GM18873 (cell line): ENCODE data around the gene BCL11B.
"Not testable (repeated sequence)": the region's sequence is repeated elsewhere in the genome, so short reads cannot be mapped to it uniquely, and the experiment has no call there.

Source experiments
- ATAC-seq: cut with Tn5 transposase; IDR thresholded peaks from one replicate; pipeline ENCODE4 v1.9.1; 2021; ENCODE audit warnings: mild to moderate bottlenecking, moderate library complexity, moderate number of reproducible peaks; ENCODE audit not compliant: unreplicated experiment, low FRiP score

BCL11B gene

DNA sequence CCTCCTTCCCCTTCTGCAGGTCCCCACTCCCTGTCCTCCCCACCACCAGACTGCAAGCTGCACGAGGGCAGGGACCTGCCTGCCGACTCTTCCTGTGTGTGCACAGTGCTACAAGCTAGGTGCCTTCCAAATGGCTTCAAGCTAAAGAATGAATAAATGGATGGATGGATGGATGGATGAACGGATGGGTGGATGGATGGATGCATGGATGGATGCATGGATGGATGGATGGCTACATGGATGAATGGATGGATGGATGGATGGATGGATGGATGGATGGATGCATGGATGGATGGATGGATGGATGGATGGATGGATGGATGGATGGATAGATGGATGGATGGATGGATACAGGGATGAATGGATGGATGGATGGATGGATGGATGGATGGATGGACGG, 43.2 kb downstream of the BCL11B start:
- ATAC-seq: not testable (repeated sequence)

DNA sequence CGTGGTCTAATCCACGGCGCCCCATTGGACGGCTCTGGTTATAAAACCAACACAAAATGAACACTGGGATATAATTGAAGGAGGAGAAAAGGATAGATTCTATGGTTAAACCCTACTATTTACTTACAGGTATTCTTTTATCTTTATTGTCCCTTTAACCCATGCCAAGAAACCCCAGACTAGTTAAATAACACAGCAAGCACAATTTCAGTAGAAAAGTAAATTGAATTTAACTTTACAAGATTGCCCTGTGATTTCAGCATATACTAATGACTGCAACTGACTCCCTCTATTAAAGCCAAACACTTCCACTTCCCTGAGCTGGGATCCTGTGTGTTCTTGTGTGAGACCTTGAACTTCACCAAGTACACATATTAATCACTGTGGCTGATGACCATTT, 45.3 kb downstream of the BCL11B start:
- no peak for ATAC-seq

DNA sequence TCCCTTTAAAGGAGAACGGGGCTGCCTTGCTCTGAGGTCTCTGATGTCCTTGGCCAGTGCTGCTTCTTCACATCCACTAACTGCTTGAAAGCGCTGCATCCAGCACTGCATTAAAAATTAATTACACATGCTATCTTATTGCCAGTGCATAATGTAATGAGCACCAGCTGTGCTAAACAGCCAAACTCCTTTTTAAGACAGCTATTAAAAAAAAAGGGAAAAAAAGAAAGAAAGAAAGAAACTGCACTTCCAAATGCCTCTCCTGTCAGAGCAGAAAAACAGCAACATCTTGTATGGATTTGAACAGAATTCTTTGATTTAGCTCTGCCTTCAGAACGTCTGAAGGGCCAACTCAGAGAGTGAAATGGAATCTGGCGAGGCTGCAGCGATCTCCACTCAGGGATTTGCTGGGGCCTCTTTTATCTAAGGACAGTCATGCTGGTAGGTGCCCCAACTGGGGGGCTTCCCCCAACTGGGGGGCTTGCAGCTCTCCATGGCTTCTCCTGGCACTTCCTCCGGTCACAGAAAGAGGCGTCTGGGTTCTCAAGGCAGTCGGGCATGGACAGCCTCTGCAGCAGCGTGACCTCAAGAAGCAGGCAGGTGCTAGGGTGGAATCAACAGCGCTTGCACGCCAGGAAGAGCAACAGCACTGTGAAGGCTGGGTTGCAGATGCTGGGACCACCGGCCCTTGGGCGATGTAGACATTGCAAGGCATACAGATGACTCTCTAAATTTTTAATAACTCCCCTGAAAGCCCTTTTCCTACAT, 46.4 kb downstream of the BCL11B start:
- no peak for ATAC-seq

DNA sequence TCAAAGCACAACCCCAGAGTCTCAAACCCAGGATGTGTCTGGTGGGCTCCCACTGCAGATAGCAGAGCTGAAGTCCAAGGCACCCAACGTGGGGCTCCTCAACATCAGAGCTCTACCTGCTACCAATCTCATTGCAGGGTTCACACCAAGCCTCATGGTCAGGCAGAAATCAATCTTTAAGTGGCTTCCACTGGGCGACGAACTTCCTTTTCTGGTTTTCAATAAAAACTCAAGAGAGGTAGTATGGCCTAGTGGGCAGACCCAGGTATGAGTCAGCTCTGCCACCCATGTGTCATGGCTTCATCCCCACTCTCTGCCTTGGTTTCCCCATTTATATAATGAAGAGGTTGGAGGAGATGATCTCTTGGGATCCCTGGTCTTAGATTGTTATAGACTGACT, 47.0 kb downstream of the BCL11B start:
- no peak for ATAC-seq

DNA sequence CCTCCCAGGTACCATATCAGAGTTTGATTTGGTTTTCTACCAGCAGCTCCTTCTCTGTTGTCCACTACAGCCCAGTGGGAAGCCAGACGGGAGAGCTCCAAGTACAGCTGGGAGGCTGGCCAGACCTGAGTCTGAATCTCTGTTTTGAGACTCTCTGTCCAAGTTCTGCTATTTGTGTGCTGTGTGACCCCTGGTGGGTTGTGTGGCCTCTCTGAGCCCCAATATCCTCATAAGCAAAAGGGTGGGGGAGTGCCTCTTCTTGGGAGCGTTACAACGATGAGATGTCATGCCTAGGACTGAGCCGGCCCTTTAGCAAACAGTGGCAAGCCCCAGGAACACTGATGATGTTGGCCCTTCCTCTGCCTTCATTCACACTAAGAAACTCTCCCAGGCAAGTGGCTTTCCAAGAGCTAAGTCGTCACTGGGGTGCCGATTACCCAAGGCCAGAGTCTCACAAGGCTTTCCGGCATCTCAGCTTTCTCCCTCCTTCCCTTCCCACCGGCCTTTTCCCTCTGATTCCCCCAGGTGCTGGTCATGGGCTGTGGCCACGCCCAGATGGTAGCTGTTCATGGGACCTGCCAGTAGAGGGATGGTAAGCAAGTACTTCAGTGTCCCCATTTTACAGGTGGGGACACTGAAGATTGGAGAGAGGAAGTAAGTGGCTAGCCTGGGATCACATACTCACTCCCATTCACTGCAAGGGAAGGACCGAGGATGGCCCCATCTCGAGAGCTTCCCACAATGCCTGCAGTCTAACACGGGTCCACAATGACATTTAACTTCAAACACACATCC, 47.7 kb downstream of the BCL11B start:
- no peak for ATAC-seq

DNA sequence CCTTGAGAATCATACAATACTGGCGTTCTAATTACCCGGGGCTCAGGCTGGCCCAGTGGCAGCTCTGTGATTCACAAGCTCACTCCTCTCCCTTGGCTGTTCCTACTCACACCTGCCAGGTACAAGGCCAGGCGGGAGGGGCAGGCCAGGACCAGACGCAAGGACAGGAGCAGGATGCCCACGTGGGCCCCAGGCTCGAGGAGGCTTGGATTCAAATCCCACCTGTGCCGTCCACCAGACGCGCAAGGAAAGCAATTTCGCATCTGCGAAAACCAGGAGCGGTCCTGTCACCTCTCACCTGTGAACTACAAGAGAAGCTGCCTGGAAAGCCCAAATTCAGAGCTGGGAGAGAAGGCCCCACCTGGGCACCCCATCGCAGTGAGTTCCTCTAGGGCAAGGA, 50.6 kb downstream of the BCL11B start:
- ATAC-seq: no peak

DNA sequence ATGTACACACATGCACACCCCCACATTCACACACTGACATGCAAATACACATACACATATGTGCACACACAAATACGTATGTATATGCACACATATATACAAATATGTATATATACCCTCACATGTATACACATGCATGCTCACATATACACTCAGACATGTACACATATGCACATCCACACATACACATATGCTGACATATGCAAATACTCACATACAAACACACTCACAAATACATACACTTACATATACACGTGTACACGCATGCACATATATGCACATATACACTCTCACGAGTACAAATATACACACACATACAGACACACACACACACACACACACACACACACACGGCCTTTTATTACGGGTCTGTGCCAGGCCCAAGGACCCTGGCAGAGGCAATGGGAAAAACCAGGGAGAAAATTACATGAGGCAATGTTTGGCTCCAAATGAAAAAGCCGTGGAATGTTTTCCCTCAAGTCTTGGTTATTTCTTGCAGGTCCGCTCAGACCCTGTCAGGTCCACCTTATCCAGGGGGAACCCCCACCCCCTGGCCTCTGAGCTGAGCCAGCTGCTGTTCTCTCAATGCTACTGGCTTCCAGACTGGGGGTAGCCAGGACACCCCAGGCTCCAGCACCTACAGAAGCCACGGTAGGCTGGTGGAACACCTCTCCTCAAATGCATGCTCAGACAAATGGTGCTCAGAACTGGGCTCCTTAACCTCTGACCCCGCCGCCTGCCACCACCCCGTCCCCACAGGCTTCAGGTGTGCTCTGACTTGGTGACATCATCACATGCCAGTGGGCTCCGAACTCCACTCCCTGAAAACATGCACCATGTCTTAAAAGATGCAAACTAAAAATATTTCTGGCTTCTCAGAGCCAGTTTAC, 54.7 kb downstream of the BCL11B start:
- ATAC-seq: no peak

DNA sequence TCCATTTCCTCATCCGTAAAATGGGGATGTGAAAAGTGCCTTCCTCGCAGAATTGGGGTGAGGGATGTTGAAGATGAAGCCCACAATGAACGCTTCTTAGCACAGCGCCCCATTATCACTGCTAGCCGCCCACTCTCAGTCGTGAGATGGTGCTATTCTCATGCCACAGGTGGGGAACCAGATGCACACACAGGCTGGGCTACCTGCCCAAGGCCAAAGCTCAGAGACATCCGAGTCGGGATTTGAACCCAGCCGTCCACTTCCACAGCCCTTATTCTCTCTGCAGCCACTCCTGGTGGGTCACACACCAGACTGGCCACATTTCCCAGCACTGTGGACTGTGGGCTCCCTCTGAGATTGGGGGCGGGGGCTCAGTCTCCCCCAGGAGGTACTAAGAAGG, 55.8 kb downstream of the BCL11B start:
- ATAC-seq: no peak

DNA sequence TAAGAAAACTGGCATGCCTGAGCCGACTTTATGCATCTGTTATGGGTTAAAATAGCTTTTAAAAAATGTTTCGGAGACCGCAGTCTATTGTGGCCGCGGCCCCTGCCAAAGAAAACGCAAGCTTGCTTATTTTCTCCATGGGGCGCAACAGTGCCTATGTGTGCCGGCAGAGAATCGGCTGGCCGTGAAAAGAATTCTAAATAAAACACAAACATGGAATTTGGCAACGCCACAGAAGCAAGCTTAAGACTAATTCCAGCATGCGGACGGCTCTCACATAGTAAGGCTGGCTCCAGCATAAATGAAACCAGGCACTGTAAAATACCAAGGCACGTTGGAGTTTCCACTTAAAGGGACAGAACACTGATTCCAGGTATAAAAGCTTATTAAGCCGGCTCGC, 56.7 kb downstream of the BCL11B start:
- no peak for ATAC-seq

DNA sequence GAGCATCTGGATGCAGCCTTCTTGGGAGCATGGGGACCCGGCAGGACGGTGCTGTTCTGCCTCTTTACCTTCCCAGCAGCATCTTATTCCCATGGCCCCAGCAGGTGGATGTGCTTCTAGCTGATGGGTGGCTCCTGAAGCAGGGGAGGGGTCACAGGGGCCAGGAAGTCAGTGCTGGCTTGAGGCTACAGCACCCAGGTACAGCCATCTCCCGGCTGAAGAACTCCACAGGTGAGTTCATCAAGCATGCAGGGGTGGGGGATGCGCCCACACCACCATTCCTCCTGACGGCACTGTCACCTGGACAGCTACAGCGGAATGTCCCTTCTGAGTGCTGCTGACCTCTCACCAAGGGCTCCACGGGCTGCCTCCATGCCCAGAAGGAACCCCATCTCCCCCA, 57.3 kb downstream of the BCL11B start:
- no peak for ATAC-seq

DNA sequence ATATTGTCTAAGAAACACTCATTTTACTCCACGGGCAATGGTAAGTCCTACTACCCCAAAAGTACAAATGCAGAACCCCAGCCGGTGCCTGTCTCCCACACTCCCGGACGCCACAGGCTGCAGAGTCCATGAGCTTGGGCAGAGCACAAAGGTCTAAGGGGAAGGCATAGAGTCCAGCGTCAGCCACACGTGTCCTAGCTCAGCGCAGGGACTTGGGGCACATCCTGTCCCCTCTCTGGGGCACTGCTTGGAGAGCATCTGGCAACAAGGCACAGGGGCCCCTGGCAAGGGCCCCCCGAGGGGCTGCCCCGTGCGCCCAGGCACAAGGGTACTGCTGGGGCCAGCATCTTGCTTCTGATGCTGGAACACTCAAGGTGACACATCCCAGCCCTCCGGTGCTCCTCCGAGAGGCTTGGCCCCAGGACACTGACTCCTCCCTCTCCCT, 58.4 kb downstream of the BCL11B start:
- no peak for ATAC-seq

DNA sequence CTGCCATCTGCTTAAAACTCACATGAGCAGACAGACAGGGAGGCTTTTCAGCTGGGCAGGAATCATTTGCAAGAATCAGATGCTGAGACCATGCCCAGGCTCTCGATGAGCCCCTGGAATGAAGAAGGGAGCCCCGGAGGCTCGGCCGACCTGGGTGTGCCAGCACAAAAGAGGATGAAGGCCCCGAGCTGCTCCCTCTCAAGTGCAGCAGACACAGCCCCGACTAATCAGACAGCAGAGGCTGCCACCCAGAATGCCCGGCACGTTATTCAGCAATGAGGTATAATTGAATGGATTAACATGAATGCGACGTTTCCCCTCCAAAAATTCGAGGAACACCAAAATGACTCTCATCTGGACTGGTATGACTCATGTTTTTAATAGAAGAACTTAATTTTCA, 58.9 kb downstream of the BCL11B start:
- ATAC-seq: no peak

DNA sequence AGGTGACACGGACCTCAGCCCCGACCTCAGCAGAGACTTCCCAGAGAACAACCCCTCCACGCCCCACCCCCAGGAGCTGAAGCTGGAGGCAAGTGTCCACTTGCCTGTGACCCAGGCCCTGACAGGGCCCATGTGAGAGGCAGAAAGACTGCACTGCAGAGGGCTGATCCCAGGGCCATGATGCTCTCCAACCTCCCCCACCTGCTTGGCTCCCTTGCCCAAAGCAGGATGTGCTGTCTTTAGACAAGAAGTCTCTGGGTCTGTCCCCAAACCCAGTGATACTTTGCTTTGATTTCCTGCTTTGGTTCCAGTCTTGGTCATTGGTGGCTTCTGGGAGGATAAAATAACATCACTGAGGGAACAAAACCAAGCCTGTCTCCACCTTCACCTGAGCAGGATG, 59.4 kb downstream of the BCL11B start:
- ATAC-seq: no peak

DNA sequence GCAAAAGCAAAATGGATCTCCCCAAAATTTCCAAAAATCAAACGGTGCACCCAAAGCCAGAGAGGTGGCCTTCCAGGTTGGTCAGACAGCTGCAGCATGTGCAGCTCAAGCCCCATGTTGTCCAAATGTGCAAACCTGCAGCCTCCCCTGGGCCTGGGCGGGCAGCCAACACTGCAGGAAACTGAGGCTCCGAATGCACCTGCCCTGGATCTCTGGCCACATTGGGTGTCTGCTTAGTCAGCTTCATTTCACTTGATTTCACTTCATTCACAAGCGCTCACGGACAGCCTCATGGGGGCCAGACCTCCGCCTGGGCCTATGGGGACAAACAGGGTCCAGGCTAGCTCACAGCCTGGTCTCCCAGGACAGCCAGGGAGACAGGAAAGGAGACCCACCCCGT, 59.8 kb downstream of the BCL11B start:
- no peak for ATAC-seq

DNA sequence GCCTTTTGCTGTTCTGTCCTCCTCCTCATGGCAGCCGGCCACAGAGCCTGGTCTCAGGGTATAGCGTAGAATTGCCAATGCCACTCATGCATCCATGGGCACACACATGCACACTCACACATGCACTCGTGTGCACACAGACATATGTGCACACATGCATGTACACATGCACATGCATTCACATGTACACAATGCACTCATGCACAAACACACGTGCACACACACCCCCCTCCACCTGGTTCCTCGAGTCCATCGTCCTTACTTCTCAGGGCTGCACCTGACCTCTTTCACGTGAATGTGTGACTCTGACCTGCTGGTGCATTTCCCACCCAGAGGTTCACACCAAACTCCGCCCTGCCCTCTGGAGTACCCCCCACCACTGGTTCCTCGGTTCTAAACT, 60.6 kb downstream of the BCL11B start:
- ATAC-seq: no peak

DNA sequence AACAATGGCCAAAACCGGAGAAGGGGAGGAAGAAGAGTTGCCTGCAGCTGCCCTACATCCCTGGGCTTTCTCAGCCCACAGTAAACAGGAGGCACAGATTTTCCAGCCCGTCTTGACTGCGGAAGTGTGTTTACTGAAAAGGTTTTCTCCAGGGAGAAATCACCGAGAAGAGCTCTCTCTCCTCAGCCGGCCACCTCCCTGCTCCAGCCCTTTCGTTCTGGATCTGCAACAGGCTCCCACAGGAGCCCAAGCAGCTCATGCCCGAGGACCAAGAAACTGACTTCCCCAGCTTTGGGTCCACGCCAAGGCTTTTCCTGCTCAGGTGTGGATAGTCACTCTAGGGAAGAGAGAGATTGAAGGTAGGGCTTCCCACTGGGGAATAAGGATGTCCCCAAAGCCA, 61.7 kb downstream of the BCL11B start:
- no peak for ATAC-seq

DNA sequence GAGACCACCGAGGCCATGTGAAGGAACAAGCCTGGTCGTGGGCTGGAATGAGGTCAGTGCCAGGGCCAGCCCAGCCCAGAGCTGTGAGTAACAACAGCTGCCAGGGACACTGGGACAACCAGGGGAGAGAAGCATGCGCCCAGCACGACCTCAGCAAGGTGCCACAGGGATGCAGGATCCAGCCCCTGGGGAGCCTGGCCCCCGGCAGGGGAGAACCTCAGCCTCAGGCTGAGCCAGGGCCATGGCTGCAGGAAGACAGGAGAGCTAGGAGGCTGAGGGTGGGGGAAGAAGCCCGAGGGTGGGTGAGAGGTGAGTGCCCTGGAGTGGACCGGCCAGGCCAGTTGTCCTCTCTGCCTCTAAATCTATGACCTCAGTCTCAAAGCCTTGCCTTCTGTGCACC, 62.6 kb downstream of the BCL11B start:
- no peak for ATAC-seq

DNA sequence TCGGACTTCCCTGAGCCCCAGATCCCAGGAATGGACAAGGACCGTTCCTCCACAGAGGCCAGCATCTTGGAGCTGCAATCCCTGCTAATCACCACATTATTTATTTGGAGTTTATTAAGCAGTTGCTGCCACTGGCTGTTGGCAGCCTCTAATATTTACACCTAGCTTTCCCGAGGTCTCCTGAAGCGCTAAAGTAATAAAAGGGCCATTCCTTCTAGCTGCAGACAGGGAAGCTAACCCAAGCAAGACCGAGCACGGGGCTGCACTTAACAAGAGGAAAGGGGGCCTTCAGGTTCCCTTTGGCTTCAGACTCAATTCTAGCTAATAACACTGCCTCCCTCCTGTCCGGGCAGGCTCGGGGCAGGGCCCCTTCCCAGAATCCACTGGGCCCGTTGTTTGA, 63.7 kb downstream of the BCL11B start:
- ATAC-seq: no peak

DNA sequence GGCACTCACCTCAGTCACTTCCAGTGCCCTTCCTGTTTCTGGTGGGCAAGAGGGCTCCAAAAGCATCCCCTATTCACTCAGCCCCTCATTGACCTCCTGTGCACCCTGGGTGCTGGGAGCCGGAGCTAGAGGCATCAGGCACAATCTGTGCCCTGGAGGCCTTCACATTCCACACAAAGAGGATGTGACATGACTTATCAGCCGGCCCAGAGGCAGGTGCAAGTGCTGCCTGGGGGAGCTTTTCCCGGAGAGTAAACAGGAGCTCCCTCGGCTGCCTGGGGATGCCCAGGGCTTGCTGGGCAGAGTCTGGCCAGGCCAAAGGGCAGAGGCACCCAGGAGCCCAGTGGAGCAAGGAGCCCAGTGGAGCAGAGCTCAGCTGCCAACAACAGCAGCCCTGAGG, 64.5 kb downstream of the BCL11B start:
- ATAC-seq: no peak

DNA sequence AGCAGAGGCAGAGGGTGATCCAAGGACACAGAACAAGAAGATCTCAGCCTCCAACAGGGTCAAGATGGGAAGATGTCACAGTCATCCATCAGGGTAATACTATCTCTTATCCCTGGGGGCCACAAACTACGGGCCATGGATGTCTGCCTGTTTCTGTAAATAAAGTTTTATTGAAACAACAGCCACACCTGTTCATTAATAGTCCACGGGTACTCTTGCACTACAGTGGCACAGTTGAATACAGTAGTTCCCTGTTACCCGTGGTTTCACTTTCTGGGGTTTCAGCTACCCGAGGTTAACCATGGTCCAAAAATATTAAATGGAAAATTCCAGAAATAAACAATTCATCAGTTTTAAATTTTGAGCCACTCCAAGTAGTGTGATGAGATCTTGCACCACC, 65.9 kb downstream of the BCL11B start:
- no peak for ATAC-seq

DNA sequence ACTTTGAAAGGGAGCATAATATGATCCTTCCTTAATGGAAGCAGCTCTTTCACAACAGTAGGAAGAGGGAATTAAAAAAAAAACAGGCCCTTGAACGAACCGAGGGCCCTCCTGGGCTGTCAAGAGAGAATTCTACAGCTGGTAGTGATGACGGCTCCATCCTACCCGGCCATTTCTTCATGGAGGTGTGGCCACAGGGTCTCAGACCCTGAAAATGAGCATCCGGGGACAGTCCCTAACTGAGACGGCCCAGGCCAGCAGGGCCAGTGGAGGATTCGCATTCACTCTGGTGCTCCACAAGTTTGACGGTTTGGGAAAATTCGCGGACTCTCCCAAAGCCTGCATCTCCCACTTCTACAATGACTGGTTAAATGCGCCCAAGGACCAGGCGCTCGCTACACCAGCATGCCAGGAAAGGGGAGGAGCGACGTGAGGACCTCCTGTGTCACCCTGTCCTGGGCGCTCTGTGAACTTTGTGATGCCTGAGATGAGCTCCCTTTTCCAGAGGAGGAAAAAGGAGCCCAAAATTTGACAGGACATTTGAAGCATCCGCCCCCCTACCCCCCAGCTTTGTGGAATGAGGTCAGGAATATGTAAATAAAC, 66.8 kb downstream of the BCL11B start:
- ATAC-seq: no peak
